Osteoblast (primary cell): Measurements from ENCODE around the gene TGIF1. TPM values are rescaled to one million over a fixed set of nuclear protein-coding genes. Genes with fewer than 3 reads are reported as not detected.

Experiments used
- DNase-seq: peaks from one replicate; pipeline ENCODE4 v3.0.0; 2011; ENCODE audit warnings: low spot score, mixed read lengths; ENCODE audit not compliant: insufficient read length; ENCODE audit errors: missing footprints
- H2AFZ ChIP-seq: 2 replicates; pipeline ENCODE4 v1.6.0; 2011; ENCODE audit warnings: mild to moderate bottlenecking, low read length
- H3K27ac ChIP-seq: 2 replicates; pipeline ENCODE4 v1.5.1; 2011; ENCODE audit warnings: mild to moderate bottlenecking, low read depth, low read length, moderate library complexity
- H3K27me3 ChIP-seq: 2 replicates; pipeline ENCODE4 v1.6.0; 2012; ENCODE audit warnings: mild to moderate bottlenecking, control low read depth, inconsistent platforms, low read length, moderate library complexity; ENCODE audit not compliant: insufficient read depth
- H3K36me3 ChIP-seq: 2 replicates; pipeline ENCODE4 v1.5.1; 2011; ENCODE audit warnings: mild to moderate bottlenecking, low read length, control low read depth, moderate library complexity; ENCODE audit not compliant: insufficient read depth
- H3K4me1 ChIP-seq: 2 replicates; pipeline ENCODE4 v1.5.1; 2011; ENCODE audit warnings: mild to moderate bottlenecking, low read length, control low read depth, moderate library complexity; ENCODE audit not compliant: insufficient read depth
- H3K4me2 ChIP-seq: 2 replicates; pipeline ENCODE4 v1.6.0; 2011; ENCODE audit warnings: mild to moderate bottlenecking, low read length; ENCODE audit not compliant: insufficient read depth
- H3K4me3 ChIP-seq: fragments of 200-600 bp; sonication (generic); 3 replicates; pipeline ENCODE4 v1.5.1; 2012; ENCODE audit warnings: mild to moderate bottlenecking, low read length, inconsistent platforms; ENCODE audit not compliant: insufficient read depth
- H3K79me2 ChIP-seq: 2 replicates; pipeline ENCODE4 v1.6.0; 2012; ENCODE audit warnings: mild to moderate bottlenecking, low read length, control low read depth, inconsistent platforms; ENCODE audit not compliant: insufficient read depth
- H3K9me3 ChIP-seq: 2 replicates; pipeline ENCODE4 v1.5.1; 2011; ENCODE audit warnings: low read depth, low read length, control low read depth
- H4K20me1 ChIP-seq: 2 replicates; pipeline ENCODE4 v1.6.0; 2012; ENCODE audit warnings: mild to moderate bottlenecking, low read length, control low read depth; ENCODE audit not compliant: insufficient read depth
- total RNA-seq: library from RNA; depleted of rRNA; stranded (reverse); fragments of >200 nt; gene quantifications from 2 replicates; pipeline ENCODE4 v1.2.3, GENCODE V29; 2012
- TF ChIP-seq, protein P1 (sequence below): IDR thresholded peaks from 2 replicates; pipeline ENCODE4 v1.5.1; 2011; ENCODE audit warnings: mild to moderate bottlenecking, low read depth, low read length, moderate library complexity; ENCODE audit errors: extremely low read depth

The TGIF1 gene
- total RNA-seq, 1 donor = 150 TPM

DNA sequence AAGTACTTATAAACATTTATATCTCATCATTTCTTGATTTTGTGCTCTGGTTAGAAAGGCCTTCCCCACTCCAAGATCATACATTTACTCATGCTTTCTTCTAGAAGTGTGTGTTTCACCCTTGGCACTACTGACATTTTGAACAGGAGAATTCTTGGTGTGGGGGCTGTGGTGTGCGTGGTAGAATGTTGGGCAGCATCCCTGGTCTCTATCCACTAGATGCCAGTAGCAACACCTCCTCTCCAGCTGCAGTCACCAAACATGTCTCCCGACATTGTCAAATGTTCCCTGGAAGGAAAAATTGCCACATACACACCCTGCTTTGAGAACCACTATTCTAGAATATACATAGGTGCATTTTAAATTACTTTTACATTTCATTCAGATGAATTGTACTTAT lies 8.7 kb upstream of the TGIF1 start:
- H3K4me2 ChIP-seq = peak overlapping the region; percentile 15
- no peaks in the 10 kb centered on the region for H3K9me3 ChIP-seq
- peaks cover 2% of the 10 kb centered on the region for H3K4me1 ChIP-seq
- peak; percentile 51 for DNase-seq
- no peaks in the 10 kb centered on the region for H3K36me3 ChIP-seq
- TF ChIP-seq, protein P1, sequence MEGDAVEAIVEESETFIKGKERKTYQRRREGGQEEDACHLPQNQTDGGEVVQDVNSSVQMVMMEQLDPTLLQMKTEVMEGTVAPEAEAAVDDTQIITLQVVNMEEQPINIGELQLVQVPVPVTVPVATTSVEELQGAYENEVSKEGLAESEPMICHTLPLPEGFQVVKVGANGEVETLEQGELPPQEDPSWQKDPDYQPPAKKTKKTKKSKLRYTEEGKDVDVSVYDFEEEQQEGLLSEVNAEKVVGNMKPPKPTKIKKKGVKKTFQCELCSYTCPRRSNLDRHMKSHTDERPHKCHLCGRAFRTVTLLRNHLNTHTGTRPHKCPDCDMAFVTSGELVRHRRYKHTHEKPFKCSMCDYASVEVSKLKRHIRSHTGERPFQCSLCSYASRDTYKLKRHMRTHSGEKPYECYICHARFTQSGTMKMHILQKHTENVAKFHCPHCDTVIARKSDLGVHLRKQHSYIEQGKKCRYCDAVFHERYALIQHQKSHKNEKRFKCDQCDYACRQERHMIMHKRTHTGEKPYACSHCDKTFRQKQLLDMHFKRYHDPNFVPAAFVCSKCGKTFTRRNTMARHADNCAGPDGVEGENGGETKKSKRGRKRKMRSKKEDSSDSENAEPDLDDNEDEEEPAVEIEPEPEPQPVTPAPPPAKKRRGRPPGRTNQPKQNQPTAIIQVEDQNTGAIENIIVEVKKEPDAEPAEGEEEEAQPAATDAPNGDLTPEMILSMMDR = peak; percentile 57
- H3K79me2 ChIP-seq = no peaks in the 10 kb centered on the region
- H3K4me3 ChIP-seq = no peak overlapping the region
- no peak overlapping the region for H3K27ac ChIP-seq
- peak overlapping the region; percentile 72 for H2AFZ ChIP-seq
- H4K20me1 ChIP-seq = no peaks in the 10 kb centered on the region
- no peaks in the 10 kb centered on the region for H3K27me3 ChIP-seq

DNA sequence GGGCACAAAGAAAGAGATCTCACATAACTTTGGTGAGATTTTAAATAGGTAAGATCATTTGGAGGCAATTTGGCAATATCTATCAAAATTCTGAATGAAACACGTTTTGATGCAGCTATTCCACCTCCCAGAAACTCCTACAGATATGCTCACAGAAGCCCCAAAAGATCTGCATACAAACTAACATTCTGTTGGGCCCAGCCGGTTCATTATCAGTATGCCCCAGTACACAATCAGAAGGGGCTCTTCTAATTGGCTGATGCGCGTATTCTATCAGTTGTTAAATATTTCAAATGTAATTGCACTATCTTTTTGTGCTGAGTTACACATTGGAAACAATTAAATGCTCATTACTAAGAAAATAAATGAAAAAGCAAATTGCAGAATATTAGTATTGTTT lies 7.1 kb upstream of the TGIF1 start:
- no peaks in the 10 kb centered on the region for H3K9me3 ChIP-seq
- TF ChIP-seq, protein P1 = no peak
- H4K20me1 ChIP-seq = no peaks in the 10 kb centered on the region
- H2AFZ ChIP-seq = no peak overlapping the region
- no peaks in the 10 kb centered on the region for H3K79me2 ChIP-seq
- peaks cover 18% of the 10 kb centered on the region for H3K4me1 ChIP-seq
- no peak overlapping the region for H3K4me3 ChIP-seq
- no peak overlapping the region for H3K27ac ChIP-seq
- H3K4me2 ChIP-seq = no peak overlapping the region
- DNase-seq = no peak
- H3K36me3 ChIP-seq = no peaks in the 10 kb centered on the region
- H3K27me3 ChIP-seq = no peaks in the 10 kb centered on the region

DNA sequence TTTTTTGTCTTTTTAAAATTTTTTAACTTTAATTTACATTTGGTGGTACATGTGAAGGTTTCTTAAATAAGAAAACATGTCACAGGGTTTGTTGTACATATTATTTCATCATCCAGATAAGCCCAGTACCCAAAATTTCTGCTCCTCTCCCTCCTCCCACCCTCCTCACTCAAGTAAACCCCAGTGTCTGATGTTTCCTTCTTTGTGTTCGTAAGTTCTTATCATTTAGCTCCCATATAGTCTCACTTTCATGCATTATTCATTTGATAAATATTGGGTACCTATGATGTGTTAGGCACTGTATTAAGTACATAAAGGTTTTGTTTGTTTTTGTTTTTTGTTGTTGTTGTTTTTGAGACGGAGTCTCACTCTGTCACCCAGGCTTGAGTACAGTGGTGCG lies 5.7 kb upstream of the TGIF1 start:
- H3K4me1 ChIP-seq = peaks cover 18% of the 10 kb centered on the region
- H3K27ac ChIP-seq = no peak overlapping the region
- H4K20me1 ChIP-seq = no peaks in the 10 kb centered on the region
- H3K4me3 ChIP-seq = no peak overlapping the region
- no peak overlapping the region for H2AFZ ChIP-seq
- H3K36me3 ChIP-seq = no peaks in the 10 kb centered on the region
- DNase-seq = no peak
- peaks cover 3% of the 10 kb centered on the region for H3K79me2 ChIP-seq
- H3K9me3 ChIP-seq = no peaks in the 10 kb centered on the region
- no peak overlapping the region for H3K4me2 ChIP-seq
- no peaks in the 10 kb centered on the region for H3K27me3 ChIP-seq
- TF ChIP-seq, protein P1 = no peak

DNA sequence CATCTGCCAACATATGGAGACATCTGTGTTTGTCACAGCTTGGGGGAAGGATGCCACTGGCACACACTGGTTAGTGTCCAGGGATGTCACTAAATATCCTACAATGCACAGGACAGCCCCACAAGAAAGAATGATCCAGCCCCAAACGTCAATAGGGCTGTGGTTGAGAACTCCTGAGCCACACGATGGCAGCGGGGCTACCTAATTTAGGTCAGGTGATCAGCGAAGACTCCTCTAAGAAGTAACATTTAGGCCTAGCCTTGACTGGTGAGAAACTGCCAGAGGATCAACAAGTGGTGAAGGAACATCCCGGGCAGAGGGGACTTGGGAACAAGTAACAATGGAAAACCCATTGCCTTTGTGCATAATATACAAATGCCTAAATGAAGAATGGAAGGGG lies 5.0 kb upstream of the TGIF1 start:
- Histone ChIP-seq H2AFZ (no peak overlapping the region), H3K9me3 (no peaks in the 10 kb centered on the region), H3K27me3 (no peaks in the 10 kb centered on the region), H3K4me3 (no peak overlapping the region), H4K20me1 (no peaks in the 10 kb centered on the region), H3K4me2 (no peak overlapping the region), H3K36me3 (no peaks in the 10 kb centered on the region), H3K79me2 (peaks cover 6% of the 10 kb centered on the region), H3K27ac (no peak overlapping the region), H3K4me1 (peaks cover 18% of the 10 kb centered on the region)
- TF ChIP-seq, protein P1 = no peak
- no peak for DNase-seq
